ENCODE results near the gene DIS3L2. TPM values are rescaled to one million over a fixed set of nuclear protein-coding genes. Genes with fewer than 3 reads are reported as not detected.

The DIS3L2 gene
- total and polyA plus RNA-seq, 2 of the 8 experiments (the other 6 are each of a cell fraction or from before 2014, with no cell fraction given), result 11.5 to 21.6 TPM

DNA sequence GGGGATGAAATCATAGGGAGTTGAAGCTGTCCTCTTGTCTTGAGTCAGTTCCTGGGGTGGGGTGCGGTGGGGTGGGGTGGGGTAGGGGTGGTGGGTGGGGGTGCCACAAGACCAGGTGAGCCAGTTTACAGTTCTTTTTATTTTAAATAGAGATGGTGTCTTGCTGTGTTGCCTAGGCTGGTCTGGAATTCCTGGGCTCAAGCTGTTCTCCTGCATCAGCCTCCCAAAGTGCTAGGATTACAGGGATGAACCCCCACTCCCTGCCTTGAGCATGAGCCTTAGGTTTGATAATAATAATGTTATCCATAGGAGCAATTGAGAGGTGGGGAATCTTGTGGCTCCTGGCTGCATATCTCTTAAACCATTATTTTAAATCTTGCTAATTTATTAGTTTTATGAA is 234.0 kb downstream of the DIS3L2 start:
- Histone ChIP-seq H3K36me3 (ENCODE audit: control insufficient read depth in 2 of 4, insufficient read depth in 4 of 4, low read length in 3 of 4) (no peaks in the 10 kb centered on the region), H3K9ac (replicated peaks in 1 of 4; ENCODE audit: extremely low read depth in 1 of 4, low read depth in 3 of 4, low read length in 3 of 4) (no peak overlapping the region), H3K56ac (replicated peaks; ENCODE audit: insufficient read length, low read depth, low read length) (no peak overlapping the region), H3K23me2 (ENCODE audit: low read depth, low read length) (no peaks in the 10 kb centered on the region), H2BK20ac (ENCODE audit: low read length) (no peak overlapping the region), H2AFZ (ENCODE audit: low read length) (no peak overlapping the region), H3K4ac (replicated peaks; ENCODE audit: insufficient read length, low read depth, low read length) (no peak overlapping the region), H2AK5ac (ENCODE audit: low read depth, low read length) (no peak overlapping the region), H3K27me3 (replicated peaks in 1 of 4; ENCODE audit: control insufficient read depth in 3 of 4, extremely low read depth in 1 of 4, insufficient read depth in 3 of 4, low read length in 3 of 4) (peaks cover 0 to 1% (median 0%) of the 10 kb centered on the region in 4 experiments; a peak in 1 of 7 replicates), H3K9me3 (ENCODE audit: insufficient read depth in 2 of 2, low read depth in 1 of 2, low read length in 1 of 2) (no peaks in the 10 kb centered on the region), H3K4me3 (ENCODE audit: extremely low read depth in 1 of 4, insufficient read depth in 2 of 4, low read depth in 3 of 4, low read length in 4 of 4) (no peak overlapping the region), H4K8ac (ENCODE audit: extremely low read depth, insufficient read depth, low read length) (no peak overlapping the region), H2BK120ac (replicated peaks; ENCODE audit: low read depth, low read length) (no peak overlapping the region), H3K27ac (ENCODE audit: low read depth, low read length) (no peak overlapping the region), H3K23ac (ENCODE audit: insufficient read length) (no peak overlapping the region), H3K4me1 (replicated peaks in 1 of 4; ENCODE audit: control insufficient read depth in 3 of 4, insufficient read depth in 4 of 4, low read length in 3 of 4) (peaks cover 0 to 9% (median 4%) of the 10 kb centered on the region in 4 experiments; a peak in 5 of 7 replicates), H4K91ac (replicated peaks; ENCODE audit: insufficient read length, low read length) (no peak overlapping the region), H3K4me2 (ENCODE audit: insufficient read depth in 1 of 2, low read depth in 2 of 2, low read length in 2 of 2) (no peak overlapping the region), H3K79me1 (ENCODE audit: low read depth, low read length) (no peaks in the 10 kb centered on the region; the same call in 1 of the 2 replicates), H3K18ac (ENCODE audit: extremely low read depth, low read length) (no peak overlapping the region), H4K5ac (ENCODE audit: insufficient read length, low read depth, low read length) (peak overlapping the region; percentile 1), H4K20me1 (replicated peaks in 1 of 2; ENCODE audit: control insufficient read depth in 1 of 2, insufficient read depth in 2 of 2, low read length in 2 of 2) (no peaks in the 10 kb centered on the region), H2BK12ac (ENCODE audit: low read depth, low read length) (no peak overlapping the region), H2BK15ac (ENCODE audit: low read length) (no peak overlapping the region), H2BK5ac (ENCODE audit: low read depth, low read length) (no peak overlapping the region), H3K14ac (ENCODE audit: insufficient read length) (no peak overlapping the region), H3K79me2 (ENCODE audit: control insufficient read depth in 1 of 2, insufficient read depth in 2 of 2, low read length in 2 of 2) (no peaks in the 10 kb centered on the region)
- no peak for FAIRE-seq
- WGBS, 2 experiments (ENCODE audit: extremely low coverage in 1 of 2, insufficient coverage in 1 of 2, insufficient read length in 1 of 2, insufficient replicate concordance in 2 of 2, low coverage in 1 of 2, low lambda C conversion rate in 2 of 2, missing lambda C conversion rate in 1 of 2), result 40% methylated on average over 1 of the region's 1 CpG; no CpG with 5 or more reads in 1 of the 2 experiments
- POLR2A ChIA-PET (ENCODE audit: partially characterized antibody), result interaction anchor here (0.5 kb wide), 1 partner anchor 380 kb away, joined by 4 read pairs; no protein-coding TSS in a partner anchor
- DNase-seq (ENCODE audit: low read depth in 1 of 2, low spot score in 2 of 2), result no peak
- no peak for TF ChIP-seq KDM4A (IDR thresholded peaks at IDR 0.05; ENCODE audit: low read depth, low read length, severe bottlenecking)
- peak; percentile 75 for TF ChIP-seq TEAD4 (IDR thresholded peaks at IDR 0.05; ENCODE audit: low read depth, low read length)
- CTCF ChIA-PET (ENCODE audit: partially characterized antibody), result interaction anchor here (1.1 to 1.6 kb wide), 3 partner anchors 12 to 78 kb away, joined by 3 to 5 read pairs (median 3); no protein-coding TSS in a partner anchor

Data from H1 (cell line).